Kidney epithelial cell (primary cell): ENCODE measurements around the gene EPHA4. TPM values are rescaled to one million over a fixed set of nuclear protein-coding genes. Genes with fewer than 3 reads are reported as not detected.

Experiments used
- DNase-seq: peaks from one replicate; pipeline ENCODE4 v3.0.0-alpha.2; 2010; ENCODE audit warnings: low read depth
- H3K27me3 ChIP-seq: 2 replicates; pipeline ENCODE4 v1.6.0; 2011; ENCODE audit warnings: low read length; ENCODE audit not compliant: control insufficient read depth, insufficient read depth
- H3K36me3 ChIP-seq: 2 replicates; pipeline ENCODE4 v1.5.1; 2011; ENCODE audit warnings: low read length; ENCODE audit not compliant: control insufficient read depth, insufficient read depth
- H3K4me3 ChIP-seq: 2 replicates; pipeline ENCODE4 v1.5.1; 2011; ENCODE audit warnings: low read depth, mild to moderate bottlenecking, control low read depth, low read length
- CTCF ChIP-seq: IDR thresholded peaks from 2 replicates; pipeline ENCODE4 v1.5.1; 2011; ENCODE audit warnings: mild to moderate bottlenecking, moderate library complexity, low read length, control low read depth, inconsistent platforms; ENCODE audit not compliant: insufficient read depth, poor library complexity, severe bottlenecking
- total RNA-seq: library from RNA; depleted of rRNA; stranded (reverse); fragments of >200 nt; gene quantifications from 2 replicates; pipeline ENCODE4 v1.2.3, GENCODE V29; 2015

Gene EPHA4
- total RNA-seq, 1 donor from 2014 or later = 6.6 TPM

GRCh38 chr2:221431477-221431876, 140.6 kb downstream of the EPHA4 start:
- TF ChIP-seq CTCF = no peak

GRCh38 chr2:221429741-221430491, 142.2 kb downstream of the EPHA4 start:
- Histone ChIP-seq H3K27me3 (no peaks in the 10 kb centered on the region), H3K36me3 (no peaks in the 10 kb centered on the region), H3K4me3 (no peak overlapping the region)
- no peak for DNase-seq
- no peak for TF ChIP-seq CTCF

More at GRCh38 chr2:221431477-221431876, 140.6 kb downstream of the EPHA4 start:
- Histone ChIP-seq H3K27me3 (no peaks in the 10 kb centered on the region), H3K4me3 (no peak overlapping the region), H3K36me3 (no peaks in the 10 kb centered on the region)
- DNase-seq = no peak

DNA sequence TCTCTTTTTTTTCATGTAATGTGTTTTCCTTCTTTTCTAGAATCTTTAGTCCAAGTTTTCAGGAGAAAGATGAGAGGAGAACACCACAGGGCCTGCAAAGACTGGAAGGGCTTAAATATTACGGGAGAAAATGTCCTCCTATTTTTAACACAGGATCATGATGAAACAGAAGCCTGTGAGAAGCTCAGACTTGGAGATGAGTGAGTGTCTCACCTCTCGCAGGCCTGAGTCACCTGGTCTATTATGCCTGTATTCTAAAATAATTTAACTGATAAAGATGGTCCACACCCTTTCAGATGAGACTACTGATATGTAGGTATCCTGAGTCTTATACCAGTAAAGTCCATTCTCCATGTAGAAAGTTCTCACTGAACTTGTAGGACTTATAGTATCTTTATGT, 143.2 kb downstream of the EPHA4 start:
- DNase-seq = no peak
- Histone ChIP-seq H3K27me3 (no peaks in the 10 kb centered on the region), H3K36me3 (peaks cover 1% of the 10 kb centered on the region), H3K4me3 (no peak overlapping the region)
- no peak for TF ChIP-seq CTCF

GRCh38 chr2:221426929-221427328, 145.2 kb downstream of the EPHA4 start:
- no peaks in the 10 kb centered on the region for H3K27me3 ChIP-seq
- no peak overlapping the region for H3K4me3 ChIP-seq
- DNase-seq = no peak
- TF ChIP-seq CTCF = no peak
- H3K36me3 ChIP-seq = peaks cover 1% of the 10 kb centered on the region

- no peak for DNase-seq
- no peak for TF ChIP-seq CTCF
- Histone ChIP-seq H3K36me3 (peaks cover 1% of the 10 kb centered on the region), H3K4me3 (no peak overlapping the region), H3K27me3 (no peaks in the 10 kb centered on the region)
These were observed 146.2 kb downstream of the EPHA4 start for GRCh38 chr2:221425891-221426290.

GRCh38 chr2:221425353-221425752, 146.8 kb downstream of the EPHA4 start:
- no peak for DNase-seq
- no peak for TF ChIP-seq CTCF
- Histone ChIP-seq H3K36me3 (peaks cover 1% of the 10 kb centered on the region), H3K27me3 (no peaks in the 10 kb centered on the region), H3K4me3 (no peak overlapping the region)
